NCI-H446 treated with DMSO at 0.1 percent for 48 hours (cell line): ENCODE results near the gene GRIN2D.

Source experiments
- DNase-seq: peaks from one replicate; lab custom pipeline; 2025; lab: John Stamatoyannopoulos, UW

The GRIN2D gene

GRCh38 chr19:48397263-48398101, 4.0 kb downstream of the GRIN2D start:
- no peak for DNase-seq

DNA sequence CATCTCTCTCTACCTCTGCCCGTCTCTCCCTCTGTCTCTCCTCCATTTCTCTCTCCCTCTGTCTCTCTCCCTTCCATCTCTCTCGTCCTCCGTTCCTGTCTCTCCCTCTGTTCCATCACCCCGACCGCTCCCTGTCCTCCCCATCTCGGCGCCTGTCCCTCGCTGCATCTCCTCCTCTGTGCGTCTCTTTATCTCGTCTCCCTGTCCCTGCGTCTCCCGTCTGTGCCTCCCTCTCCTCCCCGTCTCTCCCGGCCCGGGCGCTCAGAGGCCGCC, 4.6 kb downstream of the GRIN2D start:
- DNase-seq, result no peak

- peak; percentile 26 for DNase-seq
These were observed 5.1 kb downstream of the GRIN2D start for GRCh38 chr19:48398375-48399235.

DNA sequence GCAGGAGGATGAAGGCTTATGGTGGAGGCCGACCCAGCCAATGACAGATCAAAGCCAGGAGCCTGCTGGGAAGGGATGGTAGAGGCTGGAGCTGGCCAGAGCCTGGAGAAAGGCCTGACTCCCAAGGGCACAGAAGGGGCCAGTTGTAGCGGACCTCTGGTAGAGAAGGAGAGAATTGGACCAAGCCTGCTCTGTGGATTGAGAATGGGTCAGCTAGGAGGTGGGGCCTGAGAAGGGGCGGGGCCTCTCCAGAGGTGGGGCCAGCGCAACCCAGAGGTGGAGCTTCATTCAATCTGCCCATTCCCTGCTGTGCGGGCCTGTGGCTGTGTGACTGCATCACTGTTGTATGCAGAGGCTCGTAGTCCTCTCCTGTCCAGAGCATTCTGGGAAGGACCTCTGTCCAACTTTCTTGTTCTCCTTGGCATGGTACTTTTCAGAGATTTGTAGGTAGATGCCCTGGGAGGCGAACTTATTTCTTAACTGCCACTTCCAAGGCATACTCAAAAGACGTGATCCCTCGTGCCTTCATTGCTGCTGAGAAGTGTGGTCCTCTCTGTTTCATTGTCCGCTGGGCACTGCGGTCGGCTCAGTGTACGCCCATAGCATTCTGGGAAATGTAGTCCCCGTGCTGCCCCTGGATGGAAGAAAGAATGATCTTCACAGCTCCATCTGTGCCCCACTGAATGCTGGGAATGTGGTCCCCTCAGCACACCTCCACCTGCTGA, 6.7 kb downstream of the GRIN2D start:
- no peak for DNase-seq

DNA sequence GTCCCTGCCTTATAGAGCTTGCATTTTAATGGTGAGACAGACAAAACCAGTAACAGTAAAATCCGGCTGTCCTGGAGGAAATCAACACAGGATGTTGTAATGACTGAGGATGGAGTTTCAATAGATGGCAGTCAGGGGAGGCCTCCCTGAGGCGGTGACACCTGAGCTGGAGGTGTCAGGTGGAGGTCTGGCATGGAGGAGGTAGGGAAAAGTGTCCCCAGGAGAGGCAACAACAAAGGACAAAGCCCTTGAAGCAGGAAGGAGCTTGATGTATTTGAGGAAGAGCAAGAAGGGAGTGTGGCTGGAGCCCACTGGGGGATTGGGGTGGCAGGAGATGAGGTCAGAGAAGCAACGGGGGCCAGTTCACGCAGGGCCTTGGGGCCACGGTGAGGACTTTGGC, 7.8 kb downstream of the GRIN2D start:
- DNase-seq, result no peak

GRCh38 chr19:48403606-48404005, 10.1 kb downstream of the GRIN2D start:
- no peak for DNase-seq

DNA sequence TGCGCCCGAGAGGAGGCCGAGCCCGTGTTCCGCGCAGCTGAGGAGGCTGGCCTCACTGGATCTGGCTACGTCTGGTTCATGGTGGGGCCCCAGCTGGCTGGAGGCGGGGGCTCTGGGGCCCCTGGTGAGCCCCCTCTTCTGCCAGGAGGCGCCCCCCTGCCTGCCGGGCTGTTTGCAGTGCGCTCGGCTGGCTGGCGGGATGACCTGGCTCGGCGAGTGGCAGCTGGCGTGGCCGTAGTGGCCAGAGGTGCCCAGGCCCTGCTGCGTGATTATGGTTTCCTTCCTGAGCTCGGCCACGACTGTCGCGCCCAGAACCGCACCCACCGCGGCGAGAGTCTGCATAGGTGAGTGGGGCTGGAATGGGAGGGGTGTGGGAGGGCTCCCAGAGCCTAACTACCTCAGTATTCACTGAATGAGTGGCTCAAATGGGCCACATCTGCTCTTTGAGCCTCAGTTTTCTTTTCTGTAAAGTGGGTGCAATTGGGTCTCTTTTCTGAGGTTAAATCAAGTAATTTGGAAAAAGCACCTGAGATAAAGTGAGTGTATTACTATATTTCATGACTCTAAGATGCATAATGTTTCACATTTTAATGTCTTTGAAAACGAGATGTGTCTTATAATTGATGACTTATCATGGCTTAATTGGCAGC, 11.7 kb downstream of the GRIN2D start:
- no peak for DNase-seq

DNA sequence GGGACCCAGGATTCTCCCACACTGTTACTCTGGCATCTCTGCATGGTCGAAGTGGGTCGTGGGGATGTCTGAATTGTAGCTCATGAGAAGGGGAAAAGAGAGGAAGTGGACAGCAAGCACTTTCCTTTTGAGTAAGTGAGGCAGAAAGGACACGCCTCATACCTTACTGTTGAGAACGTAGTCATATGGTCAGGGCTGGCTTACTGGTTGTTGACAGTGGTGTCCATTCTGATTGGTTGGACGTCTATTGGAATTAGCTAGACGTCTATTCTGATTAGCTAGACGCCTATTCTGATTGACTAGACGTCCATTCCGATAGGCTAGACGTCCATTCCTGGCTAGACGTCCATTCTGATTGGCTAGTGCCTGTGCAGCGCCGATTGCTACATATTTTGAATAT, 12.4 kb downstream of the GRIN2D start:
- no peak for DNase-seq

DNA sequence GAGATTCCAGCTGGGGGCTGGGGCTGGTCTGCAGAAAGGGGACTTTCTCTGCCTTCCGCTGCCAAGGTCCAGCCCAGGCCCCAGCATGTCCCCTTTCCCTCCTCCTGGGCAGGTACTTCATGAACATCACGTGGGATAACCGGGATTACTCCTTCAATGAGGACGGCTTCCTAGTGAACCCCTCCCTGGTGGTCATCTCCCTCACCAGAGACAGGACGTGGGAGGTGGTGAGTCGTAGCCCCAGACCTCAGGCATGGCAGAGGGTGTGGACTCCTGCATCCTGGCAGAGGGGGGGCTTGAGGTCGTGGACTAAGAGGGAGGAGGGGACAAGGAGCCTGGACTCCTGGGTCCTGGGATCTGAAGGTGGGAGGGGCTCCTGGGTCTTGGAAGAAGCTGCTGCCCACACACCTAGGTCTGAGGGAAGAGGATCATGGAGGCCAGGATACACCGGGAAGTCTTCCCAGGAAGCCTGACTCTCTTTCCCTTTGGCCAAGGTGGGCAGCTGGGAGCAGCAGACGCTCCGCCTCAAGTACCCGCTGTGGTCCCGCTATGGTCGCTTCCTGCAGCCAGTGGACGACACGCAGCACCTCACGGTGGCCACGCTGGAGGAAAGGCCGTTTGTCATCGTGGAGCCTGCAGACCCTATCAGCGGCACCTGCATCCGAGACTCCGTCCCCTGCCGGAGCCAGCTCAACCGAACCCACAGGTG, 20.6 kb downstream of the GRIN2D start:
- DNase-seq, result no peak

GRCh38 chr19:48415395-48415794, 21.9 kb downstream of the GRIN2D start:
- no peak for DNase-seq

DNA sequence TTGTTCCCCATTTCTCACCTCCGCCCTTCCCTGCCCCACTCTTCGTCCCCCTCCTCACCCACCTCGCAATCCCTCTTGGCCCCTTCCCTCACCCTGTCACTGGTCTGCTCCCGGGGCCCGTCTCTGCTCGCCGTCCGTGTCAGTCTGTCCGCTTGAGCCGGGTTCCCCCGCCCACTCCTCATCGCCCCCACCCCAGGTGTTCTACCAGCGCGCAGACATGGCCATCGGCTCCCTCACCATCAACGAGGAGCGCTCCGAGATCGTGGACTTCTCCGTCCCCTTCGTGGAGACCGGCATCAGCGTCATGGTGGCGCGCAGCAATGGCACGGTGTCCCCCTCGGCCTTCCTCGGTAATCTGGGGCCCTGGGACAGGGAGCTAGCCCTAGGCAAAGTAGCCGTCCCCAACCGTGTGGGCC, 22.3 kb downstream of the GRIN2D start:
- no peak for DNase-seq

GRCh38 chr19:48417421-48417820, 24.0 kb downstream of the GRIN2D start:
- DNase-seq, result no peak

DNA sequence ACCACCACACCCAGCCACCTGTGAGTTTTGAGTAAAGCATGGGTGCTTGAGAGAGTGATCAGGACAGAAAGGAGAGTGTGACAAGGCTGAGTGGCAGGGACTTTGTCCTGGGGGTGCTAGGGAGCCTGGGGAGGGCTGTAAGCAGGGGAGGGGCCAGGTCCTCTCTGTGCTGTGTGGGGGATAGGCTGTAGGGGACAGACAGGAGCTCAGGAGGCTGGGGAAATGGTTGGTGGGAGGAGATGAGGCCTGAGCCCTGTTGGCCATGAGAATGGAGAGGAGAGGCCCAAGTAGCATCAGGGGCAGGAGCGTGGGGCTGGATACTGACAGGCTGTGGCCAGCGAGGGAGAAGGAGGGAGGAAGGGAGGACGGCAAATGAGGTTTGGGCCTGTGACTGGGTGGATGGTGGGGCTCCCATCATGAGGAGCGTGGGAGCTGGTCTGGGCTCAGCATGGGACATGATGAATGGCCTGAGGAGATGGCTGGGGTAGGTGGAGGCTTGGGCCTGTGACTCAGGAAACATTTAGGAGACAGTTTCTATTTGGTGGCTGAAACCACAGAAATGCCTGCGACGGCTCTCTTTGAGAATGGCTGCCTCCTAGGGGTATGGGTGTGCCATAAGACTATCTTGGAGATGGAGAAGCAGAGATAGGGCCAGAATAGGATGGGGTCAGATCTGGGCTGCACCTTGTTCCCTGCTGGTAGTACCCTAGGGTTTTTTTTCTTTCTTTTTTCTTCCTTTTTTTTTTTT, 25.0 kb downstream of the GRIN2D start:
- DNase-seq, result no peak

DNA sequence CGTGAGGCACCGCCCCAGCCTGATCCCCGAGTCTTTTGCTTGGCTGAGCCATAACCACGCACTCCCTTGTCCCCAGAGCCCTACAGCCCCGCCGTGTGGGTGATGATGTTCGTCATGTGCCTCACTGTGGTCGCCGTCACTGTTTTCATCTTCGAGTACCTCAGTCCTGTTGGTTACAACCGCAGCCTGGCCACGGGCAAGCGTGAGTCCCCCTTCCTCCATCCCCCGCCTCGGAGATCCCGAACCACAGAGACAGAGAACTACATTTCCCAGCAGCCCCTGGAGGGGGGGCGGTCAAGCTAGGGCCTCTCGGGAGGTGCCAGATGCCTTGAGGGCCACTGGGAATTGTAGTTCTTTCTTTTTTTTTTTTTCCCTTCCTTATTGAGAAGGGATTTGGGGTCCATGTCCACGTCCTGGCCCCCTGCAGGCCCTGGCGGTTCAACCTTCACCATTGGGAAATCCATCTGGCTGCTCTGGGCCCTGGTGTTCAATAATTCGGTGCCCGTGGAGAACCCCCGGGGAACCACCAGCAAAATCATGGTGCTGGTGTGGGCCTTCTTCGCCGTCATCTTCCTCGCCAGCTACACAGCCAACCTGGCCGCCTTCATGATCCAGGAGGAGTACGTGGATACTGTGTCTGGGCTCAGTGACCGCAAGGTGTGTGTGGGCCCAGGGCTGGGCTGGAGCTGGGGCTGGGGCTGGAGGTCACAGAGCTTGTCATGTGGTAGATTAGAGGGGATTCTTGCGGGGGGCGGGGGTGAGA, 25.9 kb downstream of the GRIN2D start:
- no peak for DNase-seq

- no peak for DNase-seq
These were observed 28.1 kb downstream of the GRIN2D start for GRCh38 chr19:48421548-48421947.

DNA sequence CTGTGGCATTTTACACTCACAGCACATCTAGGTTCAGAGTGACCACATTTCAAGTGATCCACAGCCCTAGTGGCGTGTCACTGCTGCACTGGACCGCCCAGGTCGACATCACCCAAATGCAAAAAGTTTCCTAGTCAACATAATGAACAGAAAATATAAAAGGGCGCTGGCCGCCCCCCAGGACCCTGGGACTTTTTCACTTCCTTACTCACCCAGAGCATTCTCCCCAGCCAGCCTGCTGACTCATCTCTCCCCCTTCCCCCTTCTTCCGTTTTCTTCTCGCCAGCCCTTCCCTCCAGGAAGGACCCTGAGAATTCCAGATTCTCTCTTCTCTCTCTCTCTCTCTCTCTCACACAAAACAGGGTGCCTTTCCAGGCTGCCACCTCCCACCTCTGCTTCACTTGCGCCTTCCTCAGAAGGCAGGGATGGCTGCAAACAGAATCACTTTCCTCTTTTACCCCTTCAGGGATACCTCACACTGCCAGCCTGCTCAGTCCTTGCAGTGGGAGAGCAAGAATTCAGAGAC, 31.3 kb downstream of the GRIN2D start:
- DNase-seq, result no peak

DNA sequence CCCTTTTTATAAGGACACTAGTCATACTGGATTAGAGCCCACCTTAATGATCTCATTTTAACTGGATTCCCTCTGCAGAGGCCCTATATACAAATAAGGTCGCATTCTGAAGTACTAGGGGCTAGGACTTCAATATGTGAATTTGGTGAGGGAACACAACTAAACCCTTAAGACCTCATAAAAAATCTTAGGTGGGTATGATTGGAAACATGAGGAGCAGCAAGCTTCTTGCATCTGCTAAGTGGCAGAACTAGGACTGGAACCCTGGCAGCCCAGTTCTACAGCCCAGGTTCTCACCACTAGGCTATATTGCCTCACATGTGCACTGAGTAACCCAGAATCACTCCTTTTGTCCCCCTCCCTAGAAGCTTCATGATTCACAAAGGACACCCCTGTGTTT, 35.2 kb downstream of the GRIN2D start:
- no peak for DNase-seq

DNA sequence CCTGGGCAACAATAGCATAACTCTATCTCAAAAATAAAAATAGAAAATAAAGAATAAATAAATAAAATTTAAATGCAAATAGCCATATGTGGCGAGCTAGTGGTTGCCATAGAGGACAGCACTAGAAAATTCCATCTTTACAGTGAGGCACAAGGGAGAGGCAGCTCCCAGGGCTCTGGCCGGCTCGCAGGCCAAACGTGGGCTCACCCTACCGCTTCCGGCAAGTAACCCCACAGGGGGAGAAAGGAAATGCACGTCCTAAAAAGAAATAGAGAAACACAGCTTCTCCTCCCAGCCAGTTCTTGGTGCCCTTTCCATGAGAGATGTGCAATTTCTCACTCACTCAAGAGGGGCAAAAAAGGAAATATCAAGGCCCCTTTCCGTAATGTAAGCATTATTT, 39.9 kb downstream of the GRIN2D start:
- DNase-seq, result no peak

GRCh38 chr19:48436586-48436985, 43.1 kb downstream of the GRIN2D start:
- no peak for DNase-seq
